ENCODE results near the gene S100P. TPM values are rescaled to one million over a fixed set of nuclear protein-coding genes. Genes with fewer than 3 reads are reported as not detected.

The S100P gene
- total RNA-seq, 1 donor from 2014 or later: 8.8 TPM

- H3K4me3 ChIP-seq (ENCODE audit: low read depth, low read length): no peak overlapping the region
- no peak for TF ChIP-seq CTCF (IDR thresholded peaks at IDR 0.05; ENCODE audit: insufficient read depth, low read length, poor library complexity, severe bottlenecking)
- no peaks in the 10 kb centered on the region for H3K36me3 ChIP-seq (ENCODE audit: control insufficient read depth, insufficient read depth, low read length)
- H3K27me3 ChIP-seq (ENCODE audit: control insufficient read depth, insufficient read depth, low read length): no peaks in the 10 kb centered on the region
- DNase-seq (ENCODE audit: low read depth): no peak
Measured at GRCh38 chr4:6742507-6742906, 48.8 kb downstream of the S100P start.

GRCh38 chr4:6742989-6743388, 49.3 kb downstream of the S100P start:
- Histone ChIP-seq H3K4me3 (ENCODE audit: low read depth, low read length) (no peak overlapping the region), H3K27me3 (ENCODE audit: control insufficient read depth, insufficient read depth, low read length) (no peaks in the 10 kb centered on the region), H3K36me3 (ENCODE audit: control insufficient read depth, insufficient read depth, low read length) (no peaks in the 10 kb centered on the region)
- TF ChIP-seq CTCF (IDR thresholded peaks at IDR 0.05; ENCODE audit: insufficient read depth, low read length, poor library complexity, severe bottlenecking): no peak
- DNase-seq (ENCODE audit: low read depth): no peak

Other genes starting within 250 kb of the S100P start
- not detected in 2 replicates for gene PPP2R2C, start 221.3 kb upstream of the S100P start, total RNA-seq
- gene MAN2B2, start 118.7 kb upstream of the S100P start, total RNA-seq: 24.0 and 27.0 TPM in 2 replicates
- 238 and 255 TPM in 2 replicates for gene MRFAP1, start 53.2 kb upstream of the S100P start, total RNA-seq
- gene MRFAP1L1, start 16.0 kb downstream of the S100P start, total RNA-seq: 36.9 and 53.6 TPM in 2 replicates
- gene BLOC1S4, start 22.3 kb downstream of the S100P start, total RNA-seq: 21.4 and 23.3 TPM in 2 replicates
- gene KIAA0232, start 88.8 kb downstream of the S100P start, total RNA-seq: 23.0 and 32.1 TPM in 2 replicates
- gene TBC1D14, start 215.9 kb downstream of the S100P start, total RNA-seq: 52.8 and 53.3 TPM in 2 replicates